ENCODE measurements around the gene TYW1B. TPM values are rescaled to one million over a fixed set of nuclear protein-coding genes. Genes with fewer than 3 reads are reported as not detected.
A peak's percentile ranks its signal among the peaks of the same experiment; 100 is the strongest.
"Not testable (repeated sequence)": the region's sequence is repeated elsewhere in the genome, so short reads cannot be mapped to it uniquely, and the experiment has no call there.

TYW1B gene, protein sequence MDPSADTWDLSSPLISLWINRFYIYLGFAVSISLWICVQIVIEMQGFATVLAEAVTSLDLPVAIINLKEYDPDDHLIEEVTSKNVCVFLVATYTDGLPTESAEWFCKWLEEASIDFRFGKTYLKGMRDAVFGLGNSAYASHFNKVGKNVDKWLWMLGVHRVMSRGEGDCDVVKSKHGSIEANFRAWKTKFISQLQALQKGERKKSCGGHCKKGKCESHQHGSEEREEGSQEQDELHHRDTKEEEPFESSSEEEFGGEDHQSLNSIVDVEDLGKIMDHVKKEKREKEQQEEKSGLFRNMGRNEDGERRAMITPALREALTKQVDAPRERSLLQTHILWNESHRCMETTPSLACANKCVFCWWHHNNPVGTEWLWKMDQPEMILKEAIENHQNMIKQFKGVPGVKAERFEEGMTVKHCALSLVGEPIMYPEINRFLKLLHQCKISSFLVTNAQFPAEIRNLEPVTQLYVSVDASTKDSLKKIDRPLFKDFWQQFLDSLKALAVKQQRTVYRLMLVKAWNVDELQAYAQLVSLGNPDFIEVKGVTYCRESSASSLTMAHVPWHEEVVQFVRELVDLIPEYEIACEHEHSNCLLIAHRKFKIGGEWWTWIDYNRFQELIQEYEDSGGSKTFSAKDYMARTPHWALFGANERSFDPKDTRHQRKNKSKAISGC
- total RNA-seq (10 to 100 TPM in 1 of 5 donors, 1 to 10 TPM in 4; 1.4 to 21.0 (median 5.5) TPM), polyA plus RNA-seq (1 to 10 TPM in 2 of 3 donors, under 1 TPM in 1; 0.93 to 2.0 (median 1.9) TPM)
- long read RNA-seq, donor 1, result 0 reads
- long read RNA-seq, donor 2, result 0 reads
- long read RNA-seq, donor 3, result 0 reads
- long read RNA-seq, donor 4, result 0 reads
- long read RNA-seq, donor 5, result 0 reads
- long read RNA-seq, donor 6, partial matches to known transcripts, result 27 of 44 reads
- long read RNA-seq, donor 6, other reads (novel, unspliced or antisense), result 17 of 44 reads
- long read RNA-seq, donor 7, result 0 reads
- long read RNA-seq, donor 8, result 0 reads
- long read RNA-seq, donor 9, result 0 reads
- long read RNA-seq, donor 10, result 0 reads

DNA sequence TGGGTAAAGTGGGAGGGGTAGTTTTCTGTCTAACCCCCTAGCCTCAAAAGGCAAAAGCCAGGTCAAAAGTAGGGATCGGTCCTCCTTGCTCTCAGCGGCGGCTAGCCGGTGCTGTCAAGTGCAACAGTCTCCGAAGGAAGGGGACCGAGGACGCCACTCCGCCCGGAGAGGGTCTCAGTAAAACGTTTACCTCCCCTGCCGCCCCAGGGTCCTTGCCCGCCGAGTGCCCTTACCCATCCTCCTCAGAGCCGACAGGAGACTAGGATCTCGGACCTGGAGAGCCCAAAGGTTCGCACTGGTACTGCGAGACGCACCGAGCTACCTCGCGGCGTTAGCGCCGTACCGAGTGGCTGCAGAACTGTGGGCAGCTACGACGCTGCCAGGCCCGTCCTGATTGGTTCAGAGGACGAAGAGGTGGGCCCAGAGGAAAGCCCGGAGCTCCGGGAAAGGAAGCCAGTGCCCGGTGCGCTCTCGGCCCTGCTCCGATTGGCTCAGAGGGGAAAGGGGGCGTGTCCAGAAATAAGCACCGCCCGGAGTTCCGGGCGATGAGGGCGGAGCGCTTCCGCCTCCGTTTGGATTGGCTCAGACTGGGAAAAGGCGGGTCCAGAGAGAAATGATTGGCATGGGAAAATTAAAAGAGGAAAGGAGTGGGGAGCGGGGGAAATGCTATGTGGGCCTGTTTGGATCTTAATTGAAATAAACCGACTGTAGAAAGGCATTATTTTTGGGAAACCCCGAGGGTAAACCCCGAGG lies at the start of gene TYW1B:
Gene TYW1B (minus strand): TSS at position 362 of the 753 bp plus-strand sequence. CDS start 125 bp downstream, at position 237.
- H3K27me3 ChIP-seq; intact Hi-C loops (cut with DNase I; ENCODE audit: low total_unique reads); H3K9me3 ChIP-seq: not testable (repeated sequence)
- DNase-seq, result peak; percentile 98
- peak within 1 kb of the TSS; percentile 87 to 99 (median 98) for H3K27ac ChIP-seq
- 0 to 1% (median 0%) methylated on average over 25 to 49 of the region's 49 CpGs for WGBS, 5 donors
- TF ChIP-seq POLR2AphosphoS5 (IDR thresholded peaks at IDR 0.05) (peak; percentile 87 to 98 (median 95)), POLR2A (IDR thresholded peaks at IDR 0.05) (peak in 2 of 4 donors; percentile 74 to 86)
- peaks cover 14 to 21% (median 19%) of the 10 kb centered on the region in 4 donors for H3K36me3 ChIP-seq
- peaks cover 16 to 44% (median 30%) of the 10 kb centered on the region in 4 donors for H3K4me1 ChIP-seq
- peak within 1 kb of the TSS; percentile 68 to 78 (median 74) for H3K4me3 ChIP-seq

GRCh38 chr7:72867591-72867990 lies 39.6 kb upstream of the TYW1B start:
- H3K4me1 ChIP-seq; H3K27me3 ChIP-seq; H3K9me3 ChIP-seq; H3K4me3 ChIP-seq; H3K36me3 ChIP-seq; H3K27ac ChIP-seq; DNase-seq; intact Hi-C loops (cut with DNase I; ENCODE audit: low total_unique reads): not testable (repeated sequence)
- WGBS, 5 donors, result 51 to 70% (median 60%) methylated on average over 4 to 6 of the region's 7 CpGs

GRCh38 chr7:72858846-72859400 lies 30.9 kb upstream of the TYW1B start:
- H3K36me3 ChIP-seq; H3K4me3 ChIP-seq; H3K27me3 ChIP-seq; H3K4me1 ChIP-seq; H3K27ac ChIP-seq; H3K9me3 ChIP-seq; intact Hi-C loops (cut with DNase I; ENCODE audit: low total_unique reads): not testable (repeated sequence)
- DNase-seq, result peak in 1 of 2 donors; percentile 1
- WGBS, 5 donors, result 74 to 86% (median 83%) methylated on average over 9 of the region's 9 CpGs

GRCh38 chr7:72857925-72858324 lies 29.9 kb upstream of the TYW1B start:
- H3K36me3 ChIP-seq; H3K9me3 ChIP-seq; H3K27ac ChIP-seq; H3K4me3 ChIP-seq; H3K4me1 ChIP-seq; H3K27me3 ChIP-seq; intact Hi-C loops (cut with DNase I; ENCODE audit: low total_unique reads); DNase-seq: not testable (repeated sequence)
- 19 to 46% (median 28%) methylated on average over 1 of the region's 1 CpG for WGBS, 5 donors

DNA sequence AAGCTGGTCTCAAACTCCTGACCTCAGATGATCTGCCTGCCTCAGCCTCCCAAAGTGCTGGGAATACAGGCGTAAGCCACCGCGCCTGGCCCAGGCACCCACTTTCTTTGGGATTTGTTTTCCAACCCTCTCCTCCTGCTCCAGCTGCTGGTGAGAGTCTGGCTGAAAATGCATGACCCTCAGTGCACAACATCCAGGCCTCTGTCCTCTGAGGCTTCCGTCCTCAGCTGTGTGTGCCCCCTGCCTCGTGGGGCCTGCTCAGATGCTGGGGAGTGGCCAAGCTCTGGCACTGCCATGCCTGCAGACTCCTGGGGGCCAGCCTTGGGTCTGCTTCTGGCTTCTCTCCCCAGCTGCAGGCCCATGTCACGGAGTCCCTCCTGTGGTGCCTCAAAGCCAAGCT lies 27.3 kb upstream of the TYW1B start:
- H3K9me3 ChIP-seq; H3K4me1 ChIP-seq; H3K4me3 ChIP-seq; intact Hi-C loops (cut with DNase I; ENCODE audit: low total_unique reads); DNase-seq; H3K27me3 ChIP-seq; H3K36me3 ChIP-seq; H3K27ac ChIP-seq: not testable (repeated sequence)
- WGBS, 5 donors, result 89 to 100% (median 90%) methylated on average over 3 to 6 of the region's 6 CpGs

DNA sequence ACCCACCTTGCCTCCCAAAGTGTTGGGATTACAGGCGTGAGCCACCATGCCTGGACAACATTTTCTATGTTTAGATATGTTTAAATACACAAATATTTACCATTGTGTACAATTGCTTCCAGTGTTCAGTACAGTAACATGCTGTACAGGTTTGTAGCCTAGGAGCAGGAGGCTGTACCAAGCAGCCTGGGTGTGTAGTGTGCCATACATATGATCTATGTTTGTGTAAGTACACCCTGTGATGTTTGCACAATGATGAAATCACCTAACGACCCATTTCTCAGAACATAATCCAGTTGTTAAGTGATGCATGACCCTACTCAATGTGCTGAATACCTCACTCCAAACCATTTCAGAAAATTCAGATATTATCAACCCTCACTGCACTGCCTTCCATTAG lies 24.9 kb upstream of the TYW1B start:
- WGBS, 5 donors, result 43 to 100% (median 86%) methylated on average over 1 of the region's 2 CpGs
- DNase-seq; H3K27ac ChIP-seq; H3K4me3 ChIP-seq; H3K27me3 ChIP-seq; H3K36me3 ChIP-seq; intact Hi-C loops (cut with DNase I; ENCODE audit: low total_unique reads); H3K9me3 ChIP-seq; H3K4me1 ChIP-seq: not testable (repeated sequence)

- H3K9me3 ChIP-seq; H3K4me3 ChIP-seq; H3K27ac ChIP-seq; H3K4me1 ChIP-seq; H3K36me3 ChIP-seq; H3K27me3 ChIP-seq; intact Hi-C loops (cut with DNase I; ENCODE audit: low total_unique reads); DNase-seq: not testable (repeated sequence)
- WGBS, 5 donors, result 79 to 85% (median 82%) methylated on average over 3 of the region's 3 CpGs
Observed at GRCh38 chr7:72850746-72851145, 22.7 kb upstream of the TYW1B start.

- intact Hi-C loops (cut with DNase I; ENCODE audit: low total_unique reads); H3K27me3 ChIP-seq; H3K4me3 ChIP-seq; H3K4me1 ChIP-seq; H3K36me3 ChIP-seq; DNase-seq; H3K27ac ChIP-seq: not testable (repeated sequence)
- 89 to 96% (median 94%) methylated on average over 15 of the region's 15 CpGs for WGBS, 5 donors
- peaks cover 3 to 24% (median 12%) of the 10 kb centered on the region in 4 donors for H3K9me3 ChIP-seq
Observed at GRCh38 chr7:72844146-72844545, 16.1 kb upstream of the TYW1B start.

GRCh38 chr7:72843166-72843565 lies 15.2 kb upstream of the TYW1B start:
- peaks cover 3 to 24% (median 12%) of the 10 kb centered on the region in 4 donors for H3K9me3 ChIP-seq
- H3K4me1 ChIP-seq; DNase-seq; intact Hi-C loops (cut with DNase I; ENCODE audit: low total_unique reads); H3K36me3 ChIP-seq; H3K4me3 ChIP-seq; H3K27me3 ChIP-seq; H3K27ac ChIP-seq: not testable (repeated sequence)
- WGBS, 5 donors, result 79 to 91% (median 90%) methylated on average over 1 to 4 of the region's 4 CpGs

- DNase-seq; intact Hi-C loops (cut with DNase I; ENCODE audit: low total_unique reads): not testable (repeated sequence)
- 87 to 94% (median 92%) methylated on average over 6 of the region's 6 CpGs for WGBS, 5 donors
Observed at GRCh38 chr7:72840966-72841511, 13.0 kb upstream of the TYW1B start.

More at GRCh38 chr7:72840966-72841511, 13.0 kb upstream of the TYW1B start:
- peaks cover 6 to 30% (median 27%) of the 10 kb centered on the region in 4 donors for H3K36me3 ChIP-seq
- H3K4me1 ChIP-seq, H3K27me3 ChIP-seq, H3K4me3 ChIP-seq, H3K27ac ChIP-seq: not testable (repeated sequence)
- peaks cover 3 to 24% (median 12%) of the 10 kb centered on the region in 4 donors for H3K9me3 ChIP-seq
